GM12801 (cell line): ENCODE measurements around the gene PRB4.

Source experiments
- CTCF ChIP-seq: IDR thresholded peaks from one replicate; pipeline ENCODE4 v1.5.1; 2011; ENCODE audit warnings: control low read depth; ENCODE audit not compliant: insufficient read length; ENCODE audit errors: extremely low read depth

PRB4 gene

GRCh38 chr12:11269607-11270006, 40.6 kb downstream of the PRB4 start, which contains the start of gene PRB3:
Gene PRB3, minus strand, starts transcription at chr12:11269707. Its CDS starts 38 bp downstream, at chr12:11269669.
- no peak for TF ChIP-seq CTCF

GRCh38 chr12:11264501-11264900, 45.7 kb downstream of the PRB4 start:
- no peak for TF ChIP-seq CTCF
